ENCODE data around the gene CBLN3.

Gene CBLN3

GRCh38 chr14:24385524-24385923 lies 43.9 kb downstream of the CBLN3 start:
- no peak overlapping the region for H3K4me3 ChIP-seq (ENCODE audit: low read depth, low read length)
- TF ChIP-seq CTCF (IDR thresholded peaks at IDR 0.05; ENCODE audit: low read depth, low read length, missing control alignments): no peak
- DNase-seq (ENCODE audit: low read depth): no peak

GRCh38 chr14:24384169-24384568 lies 45.3 kb downstream of the CBLN3 start:
- DNase-seq (ENCODE audit: low read depth): no peak
- TF ChIP-seq CTCF (IDR thresholded peaks at IDR 0.05; ENCODE audit: low read depth, low read length, missing control alignments): no peak
- no peak overlapping the region for H3K4me3 ChIP-seq (ENCODE audit: low read depth, low read length)

GRCh38 chr14:24382064-24382371 lies 47.5 kb downstream of the CBLN3 start:
- TF ChIP-seq CTCF (IDR thresholded peaks at IDR 0.05; ENCODE audit: low read depth, low read length, missing control alignments): no peak
- no peak overlapping the region for H3K4me3 ChIP-seq (ENCODE audit: low read depth, low read length)
- no peak for DNase-seq (ENCODE audit: low read depth)

GRCh38 chr14:24381363-24382063 lies 48.0 kb downstream of the CBLN3 start:
- DNase-seq (ENCODE audit: low read depth): no peak
- no peak overlapping the region for H3K4me3 ChIP-seq (ENCODE audit: low read depth, low read length)
- no peak for TF ChIP-seq CTCF (IDR thresholded peaks at IDR 0.05; ENCODE audit: low read depth, low read length, missing control alignments)

- TF ChIP-seq CTCF (IDR thresholded peaks at IDR 0.05; ENCODE audit: low read depth, low read length, missing control alignments): no peak
- H3K4me3 ChIP-seq (ENCODE audit: low read depth, low read length): no peak overlapping the region
- no peak for DNase-seq (ENCODE audit: low read depth)
These were observed 49.3 kb downstream of the CBLN3 start for GRCh38 chr14:24379907-24380730.

- H3K4me3 ChIP-seq (ENCODE audit: low read depth, low read length): no peak overlapping the region
- TF ChIP-seq CTCF (IDR thresholded peaks at IDR 0.05; ENCODE audit: low read depth, low read length, missing control alignments): no peak
- no peak for DNase-seq (ENCODE audit: low read depth)
These were observed 50.2 kb downstream of the CBLN3 start for GRCh38 chr14:24378981-24379906.
